DMS114 treated with DMSO at 0.1 percent for 48 hours (cell line): ENCODE data around the gene GSTT4.
"Not testable (repeated sequence)": the region's sequence is repeated elsewhere in the genome, so short reads cannot be mapped to it uniquely, and the experiment has no call there.

Experiments used
- DNase-seq: peaks from one replicate; lab custom pipeline; 2025; ENCODE audit not compliant: unreplicated experiment; lab: John Stamatoyannopoulos, UW

GSTT4 gene

GRCh38 chr22:23993080-23993479 is 12.2 kb downstream of the GSTT4 start:
- DNase-seq = not testable (repeated sequence)

- DNase-seq = not testable (repeated sequence)
These were observed 15.5 kb downstream of the GSTT4 start for GRCh38 chr22:23989583-23990244.

DNA sequence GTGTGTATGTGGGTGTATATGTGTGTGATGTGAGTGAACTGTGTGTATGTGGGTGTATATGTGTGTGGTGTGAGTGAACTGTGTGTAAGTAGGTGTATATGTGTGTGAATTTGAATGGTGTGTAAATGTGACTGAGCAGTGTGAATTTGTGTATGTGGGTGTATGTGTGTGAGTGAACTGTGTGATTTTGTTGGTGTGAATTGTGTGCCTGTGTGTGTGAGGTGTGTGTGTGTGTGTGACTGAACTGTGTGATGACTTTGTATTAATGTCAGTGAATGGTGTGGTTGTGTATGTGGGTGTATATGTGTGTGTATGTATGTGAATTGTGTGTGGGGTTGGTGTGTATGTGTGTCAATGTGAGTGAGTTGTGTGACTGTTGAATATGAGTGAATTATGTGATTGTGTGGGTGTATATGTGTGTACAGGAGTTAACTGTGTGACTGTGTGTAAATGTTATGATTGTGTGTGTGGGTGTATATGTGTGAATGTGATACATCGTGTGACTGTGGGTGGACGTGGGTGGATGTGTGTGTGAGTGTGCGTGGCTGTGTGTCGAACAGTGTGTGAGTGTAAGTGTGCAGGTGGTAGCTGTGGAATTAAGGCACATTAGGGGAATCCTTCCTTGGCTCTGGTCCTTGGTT is 18.6 kb downstream of the GSTT4 start:
- not testable (repeated sequence) for DNase-seq

- not testable (repeated sequence) for DNase-seq
These were observed 19.2 kb downstream of the GSTT4 start for GRCh38 chr22:23986089-23986488.

DNA sequence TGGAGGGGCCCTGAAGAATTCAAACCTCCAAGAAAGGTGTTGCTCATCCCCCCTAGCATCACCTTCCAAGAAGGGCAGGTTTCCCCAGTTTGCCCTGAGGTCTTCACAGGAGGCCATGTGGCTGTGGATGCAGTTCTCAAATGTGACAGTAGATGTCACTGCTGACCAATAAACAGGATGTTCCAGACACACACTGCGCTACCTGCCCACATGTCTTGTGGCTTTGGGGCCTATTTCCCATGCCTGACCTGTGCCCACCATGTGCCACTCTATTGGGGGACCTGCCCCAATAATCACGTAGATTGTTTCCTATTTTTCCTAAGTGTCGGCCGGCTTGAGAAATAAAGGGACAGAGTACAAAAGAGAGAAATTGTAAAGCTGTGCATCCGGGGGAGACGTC is 20.8 kb downstream of the GSTT4 start:
- DNase-seq = no peak

GRCh38 chr22:23980567-23980966 is 24.7 kb downstream of the GSTT4 start:
- not testable (repeated sequence) for DNase-seq

- DNase-seq = not testable (repeated sequence)
These were observed 25.6 kb downstream of the GSTT4 start, which contains the start of gene GSTT2 for GRCh38 chr22:23979557-23980240. Gene GSTT2 (plus strand): TSS chr22:23980134.

GRCh38 chr22:23977304-23977703 is 27.9 kb downstream of the GSTT4 start:
- DNase-seq = not testable (repeated sequence)

DNA sequence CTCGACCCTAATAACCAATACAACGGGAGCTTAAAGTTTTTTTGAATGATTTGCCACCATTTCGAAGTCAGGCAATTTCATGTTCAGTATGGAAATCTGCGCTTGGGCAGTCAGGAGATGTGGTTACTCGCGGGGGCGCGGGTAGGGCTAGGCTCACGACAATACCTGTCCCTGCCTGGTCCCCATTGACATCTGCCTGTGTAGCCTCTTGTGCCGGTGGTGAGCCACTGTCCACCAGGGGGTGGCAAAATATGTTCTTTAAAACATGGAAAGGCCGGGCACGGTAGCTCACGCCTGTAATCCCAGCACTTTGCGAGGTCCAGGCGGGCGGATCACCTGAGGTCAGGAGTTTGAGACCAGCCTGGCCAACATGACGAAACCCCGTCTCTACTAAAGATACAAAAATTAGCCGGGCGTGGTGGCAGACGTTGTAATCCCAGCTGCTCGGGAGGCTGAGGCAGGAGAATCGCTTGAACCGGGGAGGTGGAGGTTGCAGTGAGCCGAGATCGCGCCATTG is 30.4 kb downstream of the GSTT4 start:
- DNase-seq = not testable (repeated sequence)

DNA sequence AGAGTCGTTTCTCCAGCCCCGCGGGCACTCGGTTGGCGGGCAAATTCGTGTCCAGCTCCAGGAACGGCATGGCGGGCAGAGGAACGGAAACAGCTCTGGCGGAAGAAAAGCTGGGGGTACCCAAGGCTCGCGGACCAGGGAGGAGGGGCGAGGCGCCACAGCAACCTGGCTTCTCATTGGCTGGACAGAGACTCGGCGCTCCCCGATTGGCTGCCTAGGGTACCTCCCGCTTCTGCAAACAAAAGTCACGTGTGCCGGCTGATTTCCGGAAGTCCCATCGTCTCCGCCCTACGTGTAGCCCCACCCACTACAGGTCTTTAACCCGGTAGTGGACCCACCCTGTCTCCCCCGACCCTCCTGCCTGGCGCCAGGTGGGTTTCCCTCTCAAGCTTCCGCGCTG is 30.9 kb downstream of the GSTT4 start, which contains the start of gene DDT:
DDT (minus strand) TSS at position 97 of the 400 bp plus-strand sequence; CDS start at position 70, 27 bp downstream.
- DNase-seq = not testable (repeated sequence)

- not testable (repeated sequence) for DNase-seq
These were observed 33.3 kb downstream of the GSTT4 start for GRCh38 chr22:23971927-23972326.

- no peak for DNase-seq
These were observed 34.3 kb downstream of the GSTT4 start for GRCh38 chr22:23970816-23971486.

GRCh38 chr22:23970201-23970641 is 35.0 kb downstream of the GSTT4 start:
- no peak for DNase-seq

DNA sequence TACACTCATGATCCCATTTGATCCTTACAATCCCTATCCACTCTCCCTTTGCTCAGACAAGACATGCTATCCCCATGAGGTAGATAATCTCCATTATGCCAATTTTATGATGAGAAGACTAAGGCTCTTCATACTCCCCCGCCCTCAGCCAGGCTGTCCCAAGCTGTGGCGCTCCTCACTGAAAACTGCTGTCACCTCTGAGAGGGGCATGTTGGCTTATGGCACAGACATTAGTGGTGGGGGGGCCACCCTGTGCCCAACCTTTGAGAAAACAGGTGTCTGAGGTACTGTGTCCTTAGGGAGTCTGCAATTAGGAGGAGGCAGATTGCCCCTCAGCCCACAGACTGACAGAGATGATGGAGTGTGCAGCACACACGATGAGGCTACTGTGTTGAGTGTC is 36.2 kb downstream of the GSTT4 start:
- no peak for DNase-seq

DNA sequence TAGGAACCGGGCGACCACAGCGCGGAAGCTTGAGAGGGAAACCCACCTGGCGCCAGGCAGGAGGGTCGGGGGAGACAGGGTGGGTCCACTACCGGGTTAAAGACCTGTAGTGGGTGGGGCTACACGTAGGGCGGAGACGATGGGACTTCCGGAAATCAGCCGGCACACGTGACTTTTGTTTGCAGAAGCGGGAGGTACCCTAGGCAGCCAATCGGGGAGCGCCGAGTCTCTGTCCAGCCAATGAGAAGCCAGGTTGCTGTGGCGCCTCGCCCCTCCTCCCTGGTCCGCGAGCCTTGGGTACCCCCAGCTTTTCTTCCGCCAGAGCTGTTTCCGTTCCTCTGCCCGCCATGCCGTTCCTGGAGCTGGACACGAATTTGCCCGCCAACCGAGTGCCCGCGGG is 38.7 kb downstream of the GSTT4 start, which contains the start of gene DDTL:
DDTL (plus strand) TSS at position 321 of the 400 bp plus-strand sequence; CDS start at position 348, 27 bp downstream.
- DNase-seq = not testable (repeated sequence)

- DNase-seq = not testable (repeated sequence)
These were observed 39.2 kb downstream of the GSTT4 start for GRCh38 chr22:23966094-23966493.

DNA sequence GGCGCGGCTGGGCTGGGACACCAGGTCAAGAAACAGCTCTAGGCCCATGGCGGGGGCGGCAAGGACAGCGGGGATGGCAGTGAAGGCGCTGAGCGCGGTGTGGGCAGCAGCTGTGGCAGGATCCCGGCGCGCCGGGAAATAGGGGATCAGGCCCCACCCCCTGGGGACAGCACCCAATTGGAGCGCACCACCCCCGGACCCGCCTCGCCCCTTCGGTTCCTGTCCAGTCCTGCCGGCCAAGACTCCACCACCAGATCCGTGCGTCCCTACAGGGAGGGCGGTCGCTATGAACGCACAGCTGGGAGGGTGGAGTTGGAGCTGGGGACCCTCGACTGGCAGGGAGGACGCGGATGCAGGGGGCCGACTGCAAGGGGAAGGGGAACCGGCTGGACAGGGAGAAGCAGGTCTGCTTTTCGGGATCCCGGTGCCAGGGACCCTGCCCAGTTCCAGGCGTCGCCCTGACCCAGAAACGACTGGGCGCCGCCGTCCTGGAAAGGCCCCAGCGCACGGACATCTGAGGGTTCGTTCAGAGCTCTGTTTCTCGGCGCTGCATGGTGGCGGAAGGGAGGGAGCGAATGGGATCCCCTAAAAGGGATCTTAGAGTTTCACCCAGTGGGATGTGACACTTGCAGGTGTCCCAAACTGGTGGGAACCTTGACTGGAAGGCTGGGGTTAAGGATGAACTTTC is 44.0 kb downstream of the GSTT4 start, which contains the start of gene GSTT2B:
GSTT2B (minus strand) TSS at position 112 of the 688 bp plus-strand sequence; CDS start at position 48, 64 bp downstream.
- DNase-seq = not testable (repeated sequence)

- DNase-seq = peak; percentile 49
These were observed 48.9 kb downstream of the GSTT4 start for GRCh38 chr22:23956301-23956900.

DNA sequence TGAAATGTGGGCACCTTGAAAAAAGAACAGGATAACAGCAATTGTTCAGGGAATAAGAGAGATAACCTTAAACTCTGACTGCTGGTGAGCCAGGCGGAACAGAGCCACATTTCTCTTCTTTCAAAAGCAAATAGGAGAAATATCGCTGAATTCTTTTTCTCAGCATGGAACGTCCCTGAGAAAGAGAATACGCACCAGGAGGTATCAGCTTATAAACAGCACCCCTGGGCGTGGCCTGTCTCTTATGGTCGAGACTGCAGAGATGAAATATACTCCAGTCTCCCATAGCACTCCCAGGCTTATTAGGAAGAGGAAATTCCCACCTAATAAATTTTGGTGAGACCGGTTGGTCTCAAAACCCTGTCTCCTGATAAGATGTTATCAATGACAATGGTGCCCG is 49.4 kb downstream of the GSTT4 start:
- DNase-seq = not testable (repeated sequence)

DNA sequence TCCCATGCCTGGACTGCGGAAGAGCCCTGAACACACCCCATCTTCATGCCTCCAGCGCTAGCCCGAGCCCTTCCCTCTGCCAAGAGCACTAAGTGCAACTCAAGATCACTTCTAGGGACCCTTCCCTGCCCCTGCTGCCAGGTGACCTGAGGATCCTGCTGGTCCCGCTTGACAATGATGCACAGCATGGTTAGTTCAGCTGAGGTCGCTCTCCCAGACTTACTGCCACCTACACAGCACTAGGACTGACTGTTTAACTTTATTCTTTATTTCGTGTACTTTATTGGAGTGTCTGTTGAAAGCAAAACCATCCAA is 50.3 kb downstream of the GSTT4 start:
- DNase-seq = not testable (repeated sequence)
